Liver (tissue), 10 donors: ENCODE measurements around the gene EXOSC2. TPM values are rescaled to one million over a fixed set of nuclear protein-coding genes. Genes with fewer than 3 reads are reported as not detected.
A peak's percentile ranks its signal among the peaks of the same experiment; 100 is the strongest.

Experiments
- DNase-seq: peaks from one replicate; pipeline ENCODE4 v3.0.0-alpha.2; 2017; ENCODE audit warnings: low spot score
- H3K27ac ChIP-seq, 2 donors: one replicate each; pipeline ENCODE4 v1.7.0; 2013; ENCODE audit warnings: inconsistent platforms in 2 of 2, low read length in 2 of 2, control low read depth in 1 of 2, low read depth in 1 of 2, mild to moderate bottlenecking in 1 of 2
- H3K27me3 ChIP-seq, 4 donors: one replicate each; pipeline versions ENCODE4 v1.6.1 to v1.7.0; 2013; ENCODE audit warnings: low read length in 3 of 4, inconsistent platforms in 1 of 4, mild to moderate bottlenecking in 1 of 4, moderate library complexity in 1 of 4; ENCODE audit not compliant: control insufficient read depth in 4 of 4, insufficient read depth in 4 of 4
- H3K36me3 ChIP-seq, 4 donors: one replicate each; pipeline versions ENCODE4 v1.6.1 to v1.7.0; 2013; ENCODE audit warnings: low read length in 3 of 4, mild to moderate bottlenecking in 3 of 4, low read depth in 1 of 4, moderate library complexity in 1 of 4; ENCODE audit not compliant: control insufficient read depth in 4 of 4, insufficient read depth in 3 of 4
- H3K4me1 ChIP-seq, 4 donors: one replicate each; pipeline versions ENCODE4 v1.6.1 to v1.7.0; 2013; ENCODE audit warnings: low read length in 3 of 4, mild to moderate bottlenecking in 3 of 4, moderate library complexity in 1 of 4; ENCODE audit not compliant: control insufficient read depth in 4 of 4, insufficient read depth in 4 of 4
- H3K4me3 ChIP-seq, 3 donors: one replicate each; pipeline versions ENCODE4 v1.6.1 to v1.7.0; 2013; ENCODE audit warnings: low read length in 3 of 3, control low read depth in 1 of 3, low read depth in 1 of 3, mild to moderate bottlenecking in 1 of 3
- H3K9ac ChIP-seq, 2 donors: one replicate each; pipeline ENCODE4 v1.7.0; 2013; ENCODE audit warnings: low read length in 2 of 2, mild to moderate bottlenecking in 2 of 2, moderate library complexity in 2 of 2, control low read depth in 1 of 2, low read depth in 1 of 2
- H3K9me3 ChIP-seq, 4 donors: one replicate each; pipeline versions ENCODE4 v1.6.1 to v1.7.0; 2013; ENCODE audit warnings: low read length in 3 of 4; ENCODE audit not compliant: control insufficient read depth in 4 of 4
- EGR1 ChIP-seq, 2 donors: IDR thresholded peaks; 2 replicates each; pipeline ENCODE4 v1.6.1; 2016 to 2018; ENCODE audit warnings: antibody characterized with exemption in 2 of 2, low read depth in 2 of 2
- GABPA ChIP-seq, 2 donors: IDR thresholded peaks in 1 of 2; conservative IDR thresholded peaks in 1 of 2; 2 replicates each; pipeline ENCODE4 v1.6.1; 2016; ENCODE audit warnings: antibody characterized with exemption in 2 of 2, mild to moderate bottlenecking in 1 of 2, moderate library complexity in 1 of 2
- HNF4A ChIP-seq, 2 donors: conservative IDR thresholded peaks; 2 replicates each; pipeline ENCODE4 v1.6.1; 2016; ENCODE audit warnings: antibody characterized with exemption in 2 of 2, mild to moderate bottlenecking in 2 of 2
- JUND ChIP-seq, 2 donors: IDR thresholded peaks; 2 replicates each; pipeline ENCODE4 v1.6.1; 2016; ENCODE audit warnings: antibody characterized with exemption in 2 of 2
- NR2F2 ChIP-seq: IDR thresholded peaks from 2 replicates; pipeline ENCODE4 v1.6.1; 2016; ENCODE audit warnings: antibody characterized with exemption
- ZBTB33 ChIP-seq: IDR thresholded peaks from 2 replicates; pipeline ENCODE4 v1.6.1; 2016; ENCODE audit warnings: antibody characterized with exemption
- WGBS: extraction: QIAGEN DNeasy Blood & Tissue Kit; methylation state at CpG from one replicate; pipeline ENCODE4 v1.1.7; 2013; 5-methylcytosine and 5-hydroxymethylcytosine counted together
- polyA plus RNA-seq, 2 donors: library from polyadenylated mRNA; stranded (reverse) in 1 of 2; unstranded in 1 of 2; fragments of 200-250 nt in 1 of 2; fragments of >200 nt in 1 of 2; fragmentation: Nextera tagmentation in 1 of 2; extraction: Ambion mirVana in 1 of 2; gene quantifications; one replicate each; pipeline versions ENCODE4 v1.2.1 to v1.2.3, GENCODE V29; 2013 to 2015
- small RNA-seq: library from RNA; depleted of rRNA; stranded (forward); fragments of <200 nt; gene quantifications from one replicate; pipeline ENCODE3, GENCODE V24; 2014
- total RNA-seq, 2 donors: library from RNA; depleted of rRNA; stranded (reverse); fragments of >200 nt; gene quantifications; one replicate each; pipeline ENCODE4 v1.2.3, GENCODE V29; 2014
- donor health status: healthy.
- donor health status: healthy.
- donor health status: healthy.
- donor health status: healthy.
- donor health status: healthy.

EXOSC2 gene
- total and polyA plus RNA-seq, 4 donors, result 7.6 to 21.2 (median 13.1) TPM

GRCh38 chr9:130746434-130747212, 53.0 kb downstream of the EXOSC2 start:
- Histone ChIP-seq H3K4me1 (no peaks in the 10 kb centered on the region), H3K9ac (no peak overlapping the region), H3K4me3 (no peak overlapping the region), H3K27ac (no peak overlapping the region), H3K27me3 (no peaks in the 10 kb centered on the region), H3K9me3 (no peaks in the 10 kb centered on the region), H3K36me3 (peaks cover 0 to 2% (median 0%) of the 10 kb centered on the region in 4 donors)
- peak; percentile 84 for TF ChIP-seq NR2F2
- TF ChIP-seq HNF4A (conservative IDR thresholded peaks at IDR 0.05), result no peak
- 92% methylated on average over 3 of the region's 3 CpGs for WGBS
- no peak for DNase-seq

- Histone ChIP-seq H3K4me1 (peaks cover 0 to 6% (median 2%) of the 10 kb centered on the region in 4 donors), H3K9me3 (no peaks in the 10 kb centered on the region), H3K9ac (no peak overlapping the region), H3K27ac (no peak overlapping the region), H3K36me3 (peaks cover 0 to 2% (median 0%) of the 10 kb centered on the region in 4 donors), H3K27me3 (no peaks in the 10 kb centered on the region), H3K4me3 (no peak overlapping the region)
- 95% methylated on average over 7 of the region's 7 CpGs for WGBS
- no peak for DNase-seq
- TF ChIP-seq ZBTB33 (no peak), JUND (IDR thresholded peaks at IDR 0.05) (no peak), GABPA (IDR thresholded peaks at IDR 0.05 in 1 of 2, conservative IDR thresholded peaks at IDR 0.05 in 1 of 2) (no peak), EGR1 (IDR thresholded peaks at IDR 0.05; ENCODE audit: low read depth in 2 of 2) (no peak), HNF4A (conservative IDR thresholded peaks at IDR 0.05) (no peak), NR2F2 (no peak)
Measured at GRCh38 chr9:130751631-130752355, 58.2 kb downstream of the EXOSC2 start.

Small RNA genes within 50 kb of the gene (small RNA-seq; reads per million reads assigned to genes)
- gene AL359092.1, result not detected

Other genes starting within 250 kb of the EXOSC2 start
- 100 to 1,000 TPM; 396 to 711 TPM for gene ASS1, start 248.8 kb upstream of the EXOSC2 start, total RNA-seq
- 100 to 1,000 TPM; 425 to 641 TPM for gene ASS1, start 248.8 kb upstream of the EXOSC2 start, polyA plus RNA-seq
- 10 to 100 TPM; 26.5 to 39.0 TPM for gene FUBP3, start 114.2 kb upstream of the EXOSC2 start, total RNA-seq
- 10 to 100 TPM; 16.1 to 23.2 TPM for gene FUBP3, start 114.2 kb upstream of the EXOSC2 start, polyA plus RNA-seq
- gene PRDM12, start 29.2 kb upstream of the EXOSC2 start, total RNA-seq, result not detected
- gene PRDM12, start 29.2 kb upstream of the EXOSC2 start, polyA plus RNA-seq, result under 1 TPM in 1 of 2 donors, not detected in 1; 0.02 TPM
- 10 to 100 TPM; 11.2 to 14.2 TPM for gene ABL1, start 141.5 kb downstream of the EXOSC2 start, total RNA-seq
- 10 to 100 TPM in 1 of 2 donors, 1 to 10 TPM in 1; 4.2 to 10.7 TPM for gene ABL1, start 141.5 kb downstream of the EXOSC2 start, polyA plus RNA-seq
- under 1 TPM in 1 of 2 donors, not detected in 1; 0.05 TPM for gene QRFP, start 203.0 kb downstream of the EXOSC2 start, total RNA-seq
- not detected for gene QRFP, start 203.0 kb downstream of the EXOSC2 start, polyA plus RNA-seq
- not detected for gene FIBCD1, start 245.5 kb downstream of the EXOSC2 start, total RNA-seq
- not detected for gene FIBCD1, start 245.5 kb downstream of the EXOSC2 start, polyA plus RNA-seq